GM10847 (cell line): ENCODE measurements around the gene ICA1.

Source experiments
- POLR2A ChIP-seq: IDR thresholded peaks from 2 replicates; pipeline ENCODE4 v1.6.1; 2011; ENCODE audit not compliant: insufficient read length; ENCODE audit errors: extremely low read depth

ICA1 gene

DNA sequence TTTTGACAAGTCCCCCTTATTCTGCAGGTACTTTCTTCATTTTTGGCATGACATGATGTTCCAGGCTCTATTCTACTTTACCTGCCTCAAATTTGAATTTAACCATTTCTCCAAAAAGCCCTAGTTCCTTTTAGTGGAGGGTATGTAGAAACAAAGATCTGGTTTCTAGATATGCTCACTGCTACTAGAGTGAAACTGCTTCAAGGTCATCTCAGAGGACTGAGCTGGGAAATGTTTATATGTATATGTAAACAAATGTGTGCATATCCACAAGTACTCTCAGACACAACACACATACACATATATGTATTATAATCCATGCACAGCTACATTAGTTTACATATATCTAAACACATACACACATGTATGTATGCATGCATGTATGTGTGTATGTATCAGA, 69.1 kb downstream of the ICA1 start:
- no peak for TF ChIP-seq POLR2A

DNA sequence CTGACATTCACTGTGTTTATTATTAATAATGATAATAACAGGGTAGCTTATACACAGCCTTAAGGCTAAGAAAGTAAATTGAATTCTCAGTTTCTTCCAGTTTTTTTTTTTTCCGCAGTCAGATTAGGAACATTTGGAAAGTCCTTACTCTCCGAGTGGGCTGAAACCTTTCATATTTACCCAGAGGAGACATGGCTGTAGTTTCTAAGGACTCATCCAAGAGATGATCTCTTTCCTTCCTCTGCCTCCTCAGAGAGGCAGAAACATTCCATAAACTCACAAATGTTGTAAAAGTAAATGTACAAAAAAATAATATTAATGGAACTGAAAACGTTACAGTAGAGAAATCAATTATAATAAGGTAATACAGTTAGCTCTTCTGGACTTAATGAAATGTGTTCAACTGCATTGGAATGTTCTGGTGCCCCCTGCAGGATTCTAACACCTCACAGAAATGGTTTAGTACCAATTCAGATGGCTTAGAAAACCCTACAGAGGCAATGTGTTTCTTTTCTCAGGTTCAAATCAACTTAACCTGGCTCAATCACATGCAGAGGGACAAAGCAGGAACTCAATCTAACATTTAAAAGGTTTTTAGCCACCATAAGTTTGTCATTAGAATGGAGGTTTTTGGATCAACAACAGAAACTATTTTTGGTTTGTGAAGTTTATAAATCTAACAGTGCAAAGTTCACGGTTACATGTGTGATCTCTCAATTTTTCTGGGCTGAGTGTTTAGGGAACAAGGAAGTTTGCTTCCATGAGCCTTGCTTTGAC, 71.7 kb downstream of the ICA1 start:
- no peak for TF ChIP-seq POLR2A

DNA sequence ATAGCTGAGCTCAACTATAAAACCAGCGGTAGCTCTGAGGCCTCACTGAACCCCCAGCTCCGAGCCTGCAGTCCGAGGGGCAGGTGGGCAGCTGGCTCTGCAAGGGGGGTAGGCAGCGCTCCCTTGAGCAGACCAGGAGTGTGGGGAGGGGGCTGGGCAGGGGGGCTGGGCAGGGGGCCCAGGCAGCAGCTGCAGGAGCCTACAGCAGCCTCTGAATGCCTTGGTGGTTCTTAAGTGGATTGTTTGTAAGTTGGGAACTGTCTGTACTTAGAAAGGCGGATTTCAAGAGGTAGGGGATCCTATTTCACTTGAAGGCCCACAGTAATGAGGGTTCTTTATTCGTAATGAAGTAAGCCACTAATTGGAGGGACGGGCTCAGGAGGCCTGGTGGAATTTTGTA, 72.3 kb downstream of the ICA1 start:
- no peak for TF ChIP-seq POLR2A

DNA sequence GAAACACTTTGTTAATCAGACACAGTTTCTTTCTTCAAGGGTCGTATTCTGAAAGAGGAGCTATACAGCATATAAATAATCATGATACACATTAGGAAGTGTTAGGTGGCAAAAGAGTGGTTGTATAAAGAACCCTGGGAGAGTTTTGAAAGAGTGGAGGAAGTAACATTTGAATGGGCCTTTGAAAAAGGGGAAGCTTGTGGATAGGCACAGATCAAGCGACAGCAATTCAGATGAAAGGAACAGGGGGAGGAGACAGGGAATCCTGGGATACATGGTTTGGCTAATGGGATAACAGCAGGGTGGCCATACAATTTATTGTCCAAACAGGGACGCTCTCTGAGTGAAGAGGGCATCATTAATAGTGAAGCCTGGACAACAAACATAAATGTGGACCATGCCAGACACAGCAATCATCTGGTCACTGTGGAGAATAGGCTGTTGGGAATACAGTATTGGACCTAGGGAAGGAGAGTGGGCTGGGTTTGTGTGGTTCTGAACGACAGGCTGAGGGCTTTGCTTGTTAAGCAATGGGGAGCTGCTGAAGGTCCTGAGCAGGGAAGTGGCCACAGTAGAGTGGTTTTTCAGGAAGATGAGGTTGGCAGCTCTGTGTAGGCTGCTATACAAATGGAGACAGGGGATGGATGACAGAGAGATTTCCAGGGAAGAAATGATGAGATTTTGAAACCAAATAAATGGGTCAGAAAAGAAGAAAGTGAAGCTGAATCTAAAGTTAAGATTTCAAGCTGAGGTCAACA, 75.9 kb downstream of the ICA1 start:
- TF ChIP-seq POLR2A = no peak

- no peak for TF ChIP-seq POLR2A
Measured at GRCh38 chr7:8184221-8184620, 77.7 kb downstream of the ICA1 start.

DNA sequence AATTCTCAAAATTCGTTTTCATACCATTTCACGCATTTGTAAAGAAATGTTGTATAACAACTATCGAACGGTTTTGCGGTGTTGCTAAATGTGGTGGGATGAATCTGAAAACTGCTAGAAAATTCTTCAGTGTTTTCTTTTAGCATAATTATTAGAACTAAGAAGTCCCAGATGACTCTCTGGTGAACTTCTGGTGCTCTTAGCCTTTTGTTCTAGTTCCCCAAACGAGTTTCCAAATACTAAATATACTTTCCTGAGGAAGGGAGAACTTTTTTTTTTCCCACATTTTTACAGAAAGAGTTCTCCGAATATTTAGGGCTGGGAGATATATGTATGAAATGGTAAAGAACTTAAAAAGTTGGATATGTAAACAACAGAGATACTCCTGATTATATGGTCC, 82.5 kb downstream of the ICA1 start:
- no peak for TF ChIP-seq POLR2A

DNA sequence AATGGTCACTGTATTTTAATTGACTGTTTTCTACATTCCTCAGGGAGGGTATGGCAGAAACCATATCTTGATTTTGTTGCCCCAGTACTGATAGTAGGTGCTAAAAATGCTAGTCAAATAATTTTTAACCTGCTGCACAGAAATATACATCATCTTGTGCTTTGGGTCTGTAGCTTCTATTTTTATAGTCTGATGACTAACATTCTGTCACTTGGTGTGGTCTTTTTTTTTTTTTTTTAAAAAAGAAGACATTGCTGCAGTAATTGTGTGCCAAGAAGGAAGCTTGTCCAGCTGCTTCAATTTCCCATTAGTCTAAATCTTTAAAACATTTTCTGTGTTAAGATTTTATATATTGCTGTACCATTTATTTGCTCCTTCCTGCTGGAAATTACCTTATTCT, 83.6 kb downstream of the ICA1 start:
- TF ChIP-seq POLR2A = no peak

DNA sequence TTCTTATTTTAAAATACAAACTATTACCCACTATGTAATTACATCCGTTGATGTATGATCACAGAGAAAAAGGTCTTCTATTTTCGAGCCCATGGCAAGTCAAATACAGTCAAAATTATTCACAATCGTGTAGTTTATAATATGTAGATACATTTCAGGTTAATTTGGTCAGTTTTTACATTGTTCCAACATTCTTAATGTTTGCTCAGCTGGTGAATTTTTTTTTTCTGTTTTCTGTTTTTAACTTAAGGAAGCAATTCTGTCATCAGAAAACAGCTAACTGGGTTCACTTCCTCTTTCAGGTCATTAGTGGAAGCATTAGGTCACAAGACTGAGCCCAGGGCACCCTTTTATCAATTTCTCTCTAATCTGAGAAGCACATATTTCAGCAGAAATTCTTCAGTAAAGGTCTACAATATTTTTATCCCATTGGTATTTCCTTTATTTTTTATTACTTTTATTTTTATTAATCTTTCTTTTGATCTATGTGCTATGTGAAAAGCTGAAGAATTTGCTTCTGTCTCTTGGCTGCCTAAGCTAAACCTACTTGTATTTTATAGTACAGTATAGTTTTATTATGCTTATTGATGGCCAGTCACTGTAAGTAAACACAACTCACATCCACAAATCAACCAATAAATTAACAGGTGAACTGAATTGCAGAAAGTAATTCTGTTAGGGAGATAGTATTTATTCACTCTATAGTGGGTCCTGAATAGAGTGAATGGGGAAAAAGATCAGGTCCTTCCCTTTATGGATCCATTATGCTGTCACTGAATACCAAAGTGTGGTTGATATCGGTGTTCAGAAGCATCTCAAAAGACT, 84.6 kb downstream of the ICA1 start:
- TF ChIP-seq POLR2A = no peak

DNA sequence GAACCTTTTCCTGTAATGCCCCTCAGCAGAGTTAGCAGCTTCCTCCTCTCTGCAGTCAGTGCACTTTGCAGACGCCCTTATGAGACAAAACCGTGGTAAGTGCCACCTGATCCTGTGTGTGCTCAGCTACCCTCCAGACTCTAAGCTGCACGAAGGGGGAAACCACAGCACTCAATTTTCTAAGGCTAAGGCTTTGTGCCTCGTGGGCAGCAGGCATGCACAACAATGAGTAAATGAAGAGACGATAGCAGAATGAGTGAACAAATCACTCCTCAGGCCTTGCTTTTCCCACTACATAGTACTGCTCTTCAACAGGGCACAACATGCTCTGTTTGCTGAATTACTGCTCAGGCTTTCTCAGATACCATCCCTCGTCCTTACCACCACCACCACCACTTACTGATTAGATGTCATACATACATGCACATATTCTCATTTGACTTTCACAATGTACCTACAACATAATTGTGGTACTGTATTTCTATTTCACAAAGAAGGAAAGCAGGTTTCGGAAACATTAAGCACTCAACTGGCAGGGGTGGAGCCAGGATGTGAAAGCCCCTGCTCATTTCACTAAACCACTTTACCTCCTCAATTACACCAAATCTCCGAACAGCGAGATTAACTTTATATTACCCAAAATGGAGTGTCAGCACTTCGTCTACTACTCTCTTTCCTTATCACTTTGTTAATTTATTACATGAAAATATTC, 85.4 kb downstream of the ICA1 start:
- no peak for TF ChIP-seq POLR2A

- no peak for TF ChIP-seq POLR2A
Measured at GRCh38 chr7:8175929-8176369, 86.0 kb downstream of the ICA1 start.

DNA sequence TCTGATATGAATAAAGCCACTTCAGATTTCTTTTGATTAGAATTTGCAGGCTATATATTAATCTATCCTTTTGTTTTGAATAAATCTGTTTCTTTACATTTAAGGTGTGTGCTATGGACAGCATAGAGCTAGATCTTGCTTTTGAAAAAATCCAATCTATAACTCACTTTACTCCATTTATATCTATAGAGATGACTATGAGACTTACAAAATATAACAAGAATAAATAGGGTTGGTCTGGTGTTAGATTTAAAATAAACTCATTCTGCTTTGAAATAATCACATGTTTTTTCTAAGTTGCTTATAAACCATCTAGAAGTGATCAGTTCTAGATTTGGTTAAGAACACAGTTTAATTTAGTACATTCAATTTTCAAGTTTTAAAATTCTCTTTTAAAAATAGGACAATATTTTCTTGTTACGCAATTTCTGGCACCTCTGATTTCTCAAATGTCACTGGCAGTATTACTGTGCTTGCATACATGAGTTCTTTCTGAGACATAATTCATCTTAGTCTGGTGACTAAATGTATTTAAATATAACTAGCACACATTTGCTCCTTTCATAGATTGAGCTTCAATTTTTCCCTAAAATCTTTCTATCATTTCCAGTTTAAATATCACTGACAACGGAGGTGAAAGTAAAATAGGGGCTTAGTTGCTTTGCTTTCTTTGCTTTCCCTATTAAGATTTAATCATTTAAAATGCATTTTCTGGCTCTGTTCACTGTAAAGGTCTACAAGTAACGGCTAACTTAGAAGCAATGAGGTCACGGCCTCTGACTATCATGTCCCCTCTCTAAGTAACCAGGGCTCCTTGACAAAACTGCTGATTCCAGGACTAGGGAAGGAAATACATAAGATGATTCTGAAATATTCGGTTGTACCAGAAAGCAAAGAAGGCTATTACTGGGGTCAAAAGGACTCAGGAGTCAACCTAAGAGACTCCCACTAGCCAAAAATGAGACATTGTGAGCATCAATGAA, 89.3 kb downstream of the ICA1 start:
- no peak for TF ChIP-seq POLR2A

DNA sequence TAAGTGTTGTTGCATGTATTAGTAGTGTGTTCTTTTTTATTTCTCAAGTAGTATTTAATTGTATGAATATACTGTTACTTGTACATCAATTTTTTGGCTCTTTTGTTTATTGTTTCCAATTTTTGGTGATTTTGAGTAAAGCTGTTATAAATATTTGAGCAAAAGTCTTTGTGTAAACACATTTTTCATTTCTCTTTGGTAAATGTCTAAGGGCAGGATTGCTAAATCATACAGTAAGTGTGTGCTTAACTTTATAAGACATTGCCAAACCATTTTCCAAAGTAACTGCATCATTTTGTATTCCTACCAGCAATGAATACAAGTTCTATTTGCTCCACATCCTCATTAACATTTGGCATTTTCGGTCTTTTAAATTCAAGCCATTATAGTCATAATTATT, 92.8 kb downstream of the ICA1 start:
- no peak for TF ChIP-seq POLR2A

- TF ChIP-seq POLR2A = no peak
Measured at GRCh38 chr7:8168336-8168735, 93.6 kb downstream of the ICA1 start.

- TF ChIP-seq POLR2A = no peak
Measured at GRCh38 chr7:8165150-8165549, 96.8 kb downstream of the ICA1 start.
